Immature natural killer cell (primary cell): ENCODE data around the gene ANOS1. TPM values are rescaled to one million over a fixed set of nuclear protein-coding genes. Genes with fewer than 3 reads are reported as not detected.

ENCODE experiments used
- DNase-seq, 3 donors: peaks; one replicate each; pipeline ENCODE4 v3.0.0; 2022; ENCODE audit warnings: mixed read lengths in 1 of 3
- H3K27ac Mint-ChIP-seq, 6 donors: one replicate each; pipeline ENCODE4 v1.8.0; 2020; ENCODE audit warnings: mixed read lengths in 6 of 6, mild to moderate bottlenecking in 5 of 6, inconsistent platforms in 4 of 6, moderate library complexity in 3 of 6
- H3K27me3 Mint-ChIP-seq, 3 donors: one replicate each; pipeline ENCODE4 v1.8.0; 2020 to 2021; ENCODE audit warnings: low read depth in 3 of 3, mild to moderate bottlenecking in 3 of 3, mixed read lengths in 3 of 3, moderate library complexity in 3 of 3, inconsistent platforms in 1 of 3
- H3K36me3 Mint-ChIP-seq, 3 donors: one replicate each; pipeline ENCODE4 v1.8.0; 2020; ENCODE audit warnings: mixed read lengths in 3 of 3, inconsistent platforms in 2 of 3, mild to moderate bottlenecking in 2 of 3
- H3K4me1 Mint-ChIP-seq, 2 donors: one replicate each; pipeline ENCODE4 v1.8.0; 2020; ENCODE audit warnings: inconsistent platforms in 2 of 2, mild to moderate bottlenecking in 2 of 2, mixed read lengths in 2 of 2, moderate library complexity in 1 of 2
- H3K4me3 Mint-ChIP-seq, 5 donors: one replicate each; pipeline ENCODE4 v1.8.0; 2020; ENCODE audit warnings: mild to moderate bottlenecking in 5 of 5, mixed read lengths in 5 of 5, inconsistent platforms in 3 of 5, moderate library complexity in 3 of 5
- H3K9me3 Mint-ChIP-seq, 6 donors: one replicate each; pipeline ENCODE4 v1.8.0; 2020; ENCODE audit warnings: mild to moderate bottlenecking in 6 of 6, mixed read lengths in 6 of 6, inconsistent platforms in 4 of 6, moderate library complexity in 3 of 6
- polyA plus RNA-seq, 3 donors: library from polyadenylated mRNA; unstranded; fragments of 300-500 nt; fragmentation: Illumina TruSeq; gene quantifications; one replicate each; pipeline ENCODE4 v1.2.3, GENCODE V29; 2021

ANOS1 gene
- polyA plus RNA-seq, 3 donors from 2014 or later: not detected

- peaks cover 0 to 2% (median 0%) of the 10 kb centered on the region in 6 donors for H3K9me3 Mint-ChIP-seq
- peaks cover 0 to 11% (median 3%) of the 10 kb centered on the region in 3 donors for H3K27me3 Mint-ChIP-seq
- DNase-seq: no peak
- no peaks in the 10 kb centered on the region for H3K4me1 Mint-ChIP-seq
- H3K36me3 Mint-ChIP-seq: no peaks in the 10 kb centered on the region
- no peak overlapping the region for H3K27ac Mint-ChIP-seq
- no peak overlapping the region for H3K4me3 Mint-ChIP-seq
Observed at GRCh38 chrX:8684201-8684965, 47.6 kb downstream of the ANOS1 start.

GRCh38 chrX:8683687-8684086 is 48.2 kb downstream of the ANOS1 start:
- H3K36me3 Mint-ChIP-seq: no peaks in the 10 kb centered on the region
- peaks cover 0 to 11% (median 6%) of the 10 kb centered on the region in 3 donors for H3K27me3 Mint-ChIP-seq
- H3K4me3 Mint-ChIP-seq: no peak overlapping the region
- H3K4me1 Mint-ChIP-seq: no peaks in the 10 kb centered on the region
- H3K9me3 Mint-ChIP-seq: peaks cover 0 to 2% (median 0%) of the 10 kb centered on the region in 6 donors
- H3K27ac Mint-ChIP-seq: no peak overlapping the region
- no peak for DNase-seq

GRCh38 chrX:8679550-8679949 is 52.4 kb downstream of the ANOS1 start:
- Mint-ChIP-seq H3K27me3 (peaks cover 0 to 9% (median 5%) of the 10 kb centered on the region in 3 donors), H3K4me3 (no peak overlapping the region), H3K4me1 (no peaks in the 10 kb centered on the region), H3K36me3 (no peaks in the 10 kb centered on the region), H3K27ac (no peak overlapping the region), H3K9me3 (no peaks in the 10 kb centered on the region)
- no peak for DNase-seq

- no peak for DNase-seq
- H3K4me1 Mint-ChIP-seq: no peaks in the 10 kb centered on the region
- no peak overlapping the region for H3K4me3 Mint-ChIP-seq
- H3K36me3 Mint-ChIP-seq: no peaks in the 10 kb centered on the region
- peaks cover 2 to 9% (median 4%) of the 10 kb centered on the region in 3 donors for H3K27me3 Mint-ChIP-seq
- H3K27ac Mint-ChIP-seq: no peak overlapping the region
- H3K9me3 Mint-ChIP-seq: no peaks in the 10 kb centered on the region
Observed at GRCh38 chrX:8675006-8675630, 56.8 kb downstream of the ANOS1 start.

GRCh38 chrX:8673201-8673600 is 58.7 kb downstream of the ANOS1 start:
- Mint-ChIP-seq H3K9me3 (no peaks in the 10 kb centered on the region), H3K27ac (no peak overlapping the region), H3K36me3 (no peaks in the 10 kb centered on the region), H3K4me3 (no peak overlapping the region), H3K4me1 (no peaks in the 10 kb centered on the region), H3K27me3 (peaks cover 2 to 4% (median 2%) of the 10 kb centered on the region in 3 donors)
- no peak for DNase-seq

GRCh38 chrX:8672176-8672575 is 59.8 kb downstream of the ANOS1 start:
- Mint-ChIP-seq H3K9me3 (no peaks in the 10 kb centered on the region), H3K27ac (no peak overlapping the region), H3K36me3 (no peaks in the 10 kb centered on the region), H3K27me3 (peaks cover 2 to 4% (median 4%) of the 10 kb centered on the region in 3 donors), H3K4me3 (no peak overlapping the region), H3K4me1 (no peaks in the 10 kb centered on the region)
- DNase-seq: no peak

GRCh38 chrX:8668813-8669212 is 63.1 kb downstream of the ANOS1 start:
- H3K4me3 Mint-ChIP-seq: no peak overlapping the region
- no peak overlapping the region for H3K27ac Mint-ChIP-seq
- no peaks in the 10 kb centered on the region for H3K36me3 Mint-ChIP-seq
- H3K9me3 Mint-ChIP-seq: no peaks in the 10 kb centered on the region
- DNase-seq: no peak
- no peaks in the 10 kb centered on the region for H3K4me1 Mint-ChIP-seq
- peaks cover under 1 to 5% (median 4%) of the 10 kb centered on the region in 3 donors for H3K27me3 Mint-ChIP-seq

- H3K27ac Mint-ChIP-seq: no peak overlapping the region
- H3K9me3 Mint-ChIP-seq: peaks cover 0 to 6% (median under 1%) of the 10 kb centered on the region in 6 donors
- DNase-seq: no peak
- no peaks in the 10 kb centered on the region for H3K4me1 Mint-ChIP-seq
- peaks cover 2 to 11% (median 4%) of the 10 kb centered on the region in 3 donors for H3K27me3 Mint-ChIP-seq
- H3K4me3 Mint-ChIP-seq: no peak overlapping the region
- no peaks in the 10 kb centered on the region for H3K36me3 Mint-ChIP-seq
Observed at GRCh38 chrX:8663325-8663724, 68.6 kb downstream of the ANOS1 start.

GRCh38 chrX:8657883-8658282 is 74.1 kb downstream of the ANOS1 start:
- peaks cover 0 to 6% (median under 1%) of the 10 kb centered on the region in 6 donors for H3K9me3 Mint-ChIP-seq

GRCh38 chrX:8653956-8654355 is 78.0 kb downstream of the ANOS1 start:
- no peak overlapping the region for H3K27ac Mint-ChIP-seq
- peaks cover 0 to 2% (median 0%) of the 10 kb centered on the region in 6 donors for H3K9me3 Mint-ChIP-seq
- H3K4me3 Mint-ChIP-seq: no peak overlapping the region
- H3K27me3 Mint-ChIP-seq: peaks cover 0 to 2% (median 0%) of the 10 kb centered on the region in 3 donors
- no peaks in the 10 kb centered on the region for H3K4me1 Mint-ChIP-seq
- DNase-seq: no peak
- no peaks in the 10 kb centered on the region for H3K36me3 Mint-ChIP-seq

More at GRCh38 chrX:8657883-8658282, 74.1 kb downstream of the ANOS1 start:
- Mint-ChIP-seq H3K36me3 (no peaks in the 10 kb centered on the region), H3K27ac (no peak overlapping the region), H3K27me3 (peaks cover 0 to 10% (median 1%) of the 10 kb centered on the region in 3 donors), H3K4me3 (no peak overlapping the region), H3K4me1 (no peaks in the 10 kb centered on the region)
- DNase-seq: no peak

- Mint-ChIP-seq H3K36me3 (no peaks in the 10 kb centered on the region), H3K27ac (no peak overlapping the region), H3K9me3 (peaks cover 0 to 10% (median 0%) of the 10 kb centered on the region in 6 donors), H3K4me3 (no peak overlapping the region), H3K4me1 (no peaks in the 10 kb centered on the region), H3K27me3 (no peaks in the 10 kb centered on the region)
- DNase-seq: no peak
Observed at GRCh38 chrX:8649969-8650368, 82.0 kb downstream of the ANOS1 start.

- H3K27ac Mint-ChIP-seq: no peak overlapping the region
- H3K36me3 Mint-ChIP-seq: no peaks in the 10 kb centered on the region
- no peaks in the 10 kb centered on the region for H3K4me1 Mint-ChIP-seq
- peaks cover 0 to 10% (median 0%) of the 10 kb centered on the region in 6 donors for H3K9me3 Mint-ChIP-seq
- no peak overlapping the region for H3K4me3 Mint-ChIP-seq
- DNase-seq: no peak
- no peaks in the 10 kb centered on the region for H3K27me3 Mint-ChIP-seq
Observed at GRCh38 chrX:8647176-8647575, 84.8 kb downstream of the ANOS1 start.

- Mint-ChIP-seq H3K27ac (no peak overlapping the region), H3K9me3 (peaks cover 0 to 5% (median 3%) of the 10 kb centered on the region in 6 donors), H3K27me3 (peaks cover 0 to 2% (median 0%) of the 10 kb centered on the region in 3 donors), H3K4me1 (no peaks in the 10 kb centered on the region), H3K4me3 (no peak overlapping the region), H3K36me3 (no peaks in the 10 kb centered on the region)
- no peak for DNase-seq
Observed at GRCh38 chrX:8639949-8640475, 91.9 kb downstream of the ANOS1 start.

GRCh38 chrX:8636497-8636896 is 95.4 kb downstream of the ANOS1 start:
- no peak for DNase-seq
- no peak overlapping the region for H3K4me3 Mint-ChIP-seq

More at GRCh38 chrX:8636497-8636896, 95.4 kb downstream of the ANOS1 start:
- Mint-ChIP-seq H3K4me1 (no peaks in the 10 kb centered on the region), H3K36me3 (no peaks in the 10 kb centered on the region), H3K27ac (no peak overlapping the region), H3K27me3 (peaks cover 0 to 2% (median 0%) of the 10 kb centered on the region in 3 donors), H3K9me3 (peaks cover 0 to 8% (median 3%) of the 10 kb centered on the region in 6 donors)
